Osteoblast (primary cell): ENCODE results near the gene RELB. TPM values are rescaled to one million over a fixed set of nuclear protein-coding genes. Genes with fewer than 3 reads are reported as not detected.

Experiments used
- DNase-seq: peaks from one replicate; pipeline ENCODE4 v3.0.0; 2011; ENCODE audit warnings: low spot score, mixed read lengths; ENCODE audit not compliant: insufficient read length; ENCODE audit errors: missing footprints
- H2AFZ ChIP-seq: 2 replicates; pipeline ENCODE4 v1.6.0; 2011; ENCODE audit warnings: mild to moderate bottlenecking, low read length
- H3K27ac ChIP-seq: 2 replicates; pipeline ENCODE4 v1.5.1; 2011; ENCODE audit warnings: mild to moderate bottlenecking, low read depth, low read length, moderate library complexity
- H3K27me3 ChIP-seq: 2 replicates; pipeline ENCODE4 v1.6.0; 2012; ENCODE audit warnings: mild to moderate bottlenecking, control low read depth, inconsistent platforms, low read length, moderate library complexity; ENCODE audit not compliant: insufficient read depth
- H3K36me3 ChIP-seq: 2 replicates; pipeline ENCODE4 v1.5.1; 2011; ENCODE audit warnings: mild to moderate bottlenecking, low read length, control low read depth, moderate library complexity; ENCODE audit not compliant: insufficient read depth
- H3K4me1 ChIP-seq: 2 replicates; pipeline ENCODE4 v1.5.1; 2011; ENCODE audit warnings: mild to moderate bottlenecking, low read length, control low read depth, moderate library complexity; ENCODE audit not compliant: insufficient read depth
- H3K4me2 ChIP-seq: 2 replicates; pipeline ENCODE4 v1.6.0; 2011; ENCODE audit warnings: mild to moderate bottlenecking, low read length; ENCODE audit not compliant: insufficient read depth
- H3K4me3 ChIP-seq: fragments of 200-600 bp; sonication (generic); 3 replicates; pipeline ENCODE4 v1.5.1; 2012; ENCODE audit warnings: mild to moderate bottlenecking, low read length, inconsistent platforms; ENCODE audit not compliant: insufficient read depth
- H3K79me2 ChIP-seq: 2 replicates; pipeline ENCODE4 v1.6.0; 2012; ENCODE audit warnings: mild to moderate bottlenecking, low read length, control low read depth, inconsistent platforms; ENCODE audit not compliant: insufficient read depth
- H3K9me3 ChIP-seq: 2 replicates; pipeline ENCODE4 v1.5.1; 2011; ENCODE audit warnings: low read depth, low read length, control low read depth
- H4K20me1 ChIP-seq: 2 replicates; pipeline ENCODE4 v1.6.0; 2012; ENCODE audit warnings: mild to moderate bottlenecking, low read length, control low read depth; ENCODE audit not compliant: insufficient read depth
- total RNA-seq: library from RNA; depleted of rRNA; stranded (reverse); fragments of >200 nt; gene quantifications from 2 replicates; pipeline ENCODE4 v1.2.3, GENCODE V29; 2012
- TF ChIP-seq, protein P1 (sequence below): IDR thresholded peaks from 2 replicates; pipeline ENCODE4 v1.5.1; 2011; ENCODE audit warnings: mild to moderate bottlenecking, low read depth, low read length, moderate library complexity; ENCODE audit errors: extremely low read depth

Gene RELB
- total RNA-seq, 1 donor = 9.8 TPM

DNA sequence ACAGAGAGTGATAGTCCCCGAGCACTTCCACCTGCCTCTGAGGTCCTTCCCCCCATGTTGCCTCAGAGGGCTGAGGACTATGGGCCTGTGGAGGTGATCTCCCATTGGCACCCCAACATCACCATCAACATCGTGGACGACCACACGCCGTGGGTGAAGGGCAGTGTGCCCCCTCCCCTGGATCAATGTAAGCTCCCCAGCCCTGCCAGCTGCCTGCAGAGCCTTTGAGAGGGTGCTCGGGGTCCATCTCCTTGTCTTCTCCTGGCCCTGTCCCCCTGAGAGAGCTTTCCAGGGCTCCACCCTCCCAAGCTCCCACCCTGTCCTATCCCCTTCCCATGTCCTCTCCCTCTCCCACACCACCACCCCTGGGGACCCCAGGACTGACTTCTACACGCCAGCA, 14.9 kb upstream of the RELB start:
- no peak overlapping the region for H2AFZ ChIP-seq
- peaks cover 7% of the 10 kb centered on the region for H4K20me1 ChIP-seq
- TF ChIP-seq, protein P1, sequence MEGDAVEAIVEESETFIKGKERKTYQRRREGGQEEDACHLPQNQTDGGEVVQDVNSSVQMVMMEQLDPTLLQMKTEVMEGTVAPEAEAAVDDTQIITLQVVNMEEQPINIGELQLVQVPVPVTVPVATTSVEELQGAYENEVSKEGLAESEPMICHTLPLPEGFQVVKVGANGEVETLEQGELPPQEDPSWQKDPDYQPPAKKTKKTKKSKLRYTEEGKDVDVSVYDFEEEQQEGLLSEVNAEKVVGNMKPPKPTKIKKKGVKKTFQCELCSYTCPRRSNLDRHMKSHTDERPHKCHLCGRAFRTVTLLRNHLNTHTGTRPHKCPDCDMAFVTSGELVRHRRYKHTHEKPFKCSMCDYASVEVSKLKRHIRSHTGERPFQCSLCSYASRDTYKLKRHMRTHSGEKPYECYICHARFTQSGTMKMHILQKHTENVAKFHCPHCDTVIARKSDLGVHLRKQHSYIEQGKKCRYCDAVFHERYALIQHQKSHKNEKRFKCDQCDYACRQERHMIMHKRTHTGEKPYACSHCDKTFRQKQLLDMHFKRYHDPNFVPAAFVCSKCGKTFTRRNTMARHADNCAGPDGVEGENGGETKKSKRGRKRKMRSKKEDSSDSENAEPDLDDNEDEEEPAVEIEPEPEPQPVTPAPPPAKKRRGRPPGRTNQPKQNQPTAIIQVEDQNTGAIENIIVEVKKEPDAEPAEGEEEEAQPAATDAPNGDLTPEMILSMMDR = no peak
- H3K27me3 ChIP-seq = no peaks in the 10 kb centered on the region
- H3K36me3 ChIP-seq = peaks cover 45% of the 10 kb centered on the region
- H3K9me3 ChIP-seq = no peaks in the 10 kb centered on the region
- no peak overlapping the region for H3K4me3 ChIP-seq
- H3K27ac ChIP-seq = no peak overlapping the region
- DNase-seq = peak; percentile 74
- H3K4me2 ChIP-seq = no peak overlapping the region
- no peaks in the 10 kb centered on the region for H3K79me2 ChIP-seq
- H3K4me1 ChIP-seq = no peaks in the 10 kb centered on the region

DNA sequence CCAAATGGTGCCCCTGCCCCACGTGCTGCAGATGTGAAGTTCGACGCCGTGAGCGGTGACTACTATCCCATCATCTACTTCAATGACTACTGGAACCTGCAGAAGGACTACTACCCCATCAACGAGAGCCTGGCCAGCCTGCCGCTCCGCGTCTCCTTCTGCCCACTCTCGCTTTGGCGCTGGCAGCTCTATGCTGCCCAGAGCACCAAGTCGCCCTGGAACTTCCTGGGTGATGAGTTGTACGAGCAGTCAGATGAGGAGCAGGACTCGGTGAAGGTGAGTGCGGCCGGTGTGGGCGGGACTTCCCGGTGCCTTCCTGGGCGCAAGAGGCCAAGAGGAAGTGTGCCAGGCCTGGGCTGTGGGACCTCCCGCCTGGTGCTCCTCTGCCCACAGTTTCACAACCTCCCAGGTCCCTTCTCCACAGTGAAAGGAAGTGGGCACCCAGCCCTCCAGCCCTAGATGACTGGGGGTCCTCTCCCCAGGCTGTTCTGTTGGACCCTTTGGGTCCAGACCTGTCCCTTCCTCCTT, 14.1 kb upstream of the RELB start:
- peaks cover 7% of the 10 kb centered on the region for H4K20me1 ChIP-seq
- no peak overlapping the region for H2AFZ ChIP-seq
- H3K4me3 ChIP-seq = no peak overlapping the region
- TF ChIP-seq, protein P1 = no peak
- peaks cover 51% of the 10 kb centered on the region for H3K36me3 ChIP-seq
- H3K79me2 ChIP-seq = no peaks in the 10 kb centered on the region
- no peaks in the 10 kb centered on the region for H3K27me3 ChIP-seq
- peak; percentile 62 for DNase-seq
- H3K27ac ChIP-seq = no peak overlapping the region
- H3K9me3 ChIP-seq = no peaks in the 10 kb centered on the region
- no peak overlapping the region for H3K4me2 ChIP-seq
- no peaks in the 10 kb centered on the region for H3K4me1 ChIP-seq

DNA sequence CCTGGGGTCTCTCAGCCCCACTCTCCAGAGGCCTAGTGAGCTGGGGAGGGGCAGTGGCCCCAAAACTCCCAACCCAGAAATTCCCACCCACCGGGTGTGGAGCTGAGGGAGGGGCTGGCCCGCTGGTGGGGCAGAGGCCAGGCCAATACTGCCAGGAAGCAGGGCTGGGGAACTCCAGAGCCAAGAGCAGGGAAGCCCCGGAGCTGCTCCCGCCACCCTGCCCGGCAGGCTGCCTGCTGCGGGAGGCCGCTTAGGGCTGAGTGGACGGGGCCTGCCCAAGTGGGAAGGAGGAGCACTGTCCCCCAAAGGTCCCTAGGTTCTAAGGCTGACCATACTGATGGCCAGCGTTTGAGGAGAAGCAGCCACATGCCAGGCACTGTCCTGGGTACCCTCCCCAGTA, 13.0 kb upstream of the RELB start:
- H3K4me3 ChIP-seq = no peak overlapping the region
- peak; percentile 13 for DNase-seq

DNA sequence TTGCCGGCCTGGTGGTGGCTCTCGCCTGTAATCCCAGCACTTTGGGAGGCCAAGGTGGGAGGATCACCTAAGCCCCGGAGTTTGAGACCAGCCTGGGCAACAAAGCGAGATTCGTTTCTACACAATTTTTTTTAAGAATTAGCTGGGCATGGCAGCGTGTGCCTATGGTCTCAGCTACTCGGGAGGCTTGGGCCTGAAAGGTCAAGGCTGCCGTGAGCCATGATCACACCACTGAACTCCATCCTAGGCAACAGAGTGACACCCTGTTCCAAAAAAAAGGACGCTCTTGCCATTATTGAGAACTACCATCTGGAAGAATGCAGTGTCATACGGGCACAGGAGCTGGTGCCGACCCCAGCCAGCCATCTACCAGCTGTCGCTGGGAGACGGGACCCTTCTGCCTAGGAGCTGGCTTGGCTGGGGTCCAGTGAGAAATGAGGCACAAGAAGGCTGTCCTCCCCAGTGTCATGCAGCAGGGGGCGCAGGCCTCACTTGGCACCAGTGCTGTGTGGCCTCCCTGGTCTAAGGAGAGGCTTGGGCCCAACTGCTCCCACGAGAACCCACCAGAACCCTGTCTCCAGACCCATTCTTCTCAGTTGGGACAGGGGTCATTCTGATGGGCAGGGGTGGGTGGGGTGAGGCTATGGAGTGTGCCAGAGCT, 12.2 kb upstream of the RELB start:
- no peak overlapping the region for H3K4me3 ChIP-seq
- H3K27ac ChIP-seq = no peak overlapping the region
- TF ChIP-seq, protein P1 = peak; percentile 63
- H3K79me2 ChIP-seq = no peaks in the 10 kb centered on the region
- no peaks in the 10 kb centered on the region for H3K4me1 ChIP-seq
- H3K36me3 ChIP-seq = peaks cover 51% of the 10 kb centered on the region
- H3K4me2 ChIP-seq = no peak overlapping the region
- H4K20me1 ChIP-seq = peaks cover 7% of the 10 kb centered on the region
- H3K9me3 ChIP-seq = no peaks in the 10 kb centered on the region
- DNase-seq = peak; percentile 96
- no peak overlapping the region for H2AFZ ChIP-seq
- H3K27me3 ChIP-seq = no peaks in the 10 kb centered on the region

More for the DNA sequence above, 13.0 kb upstream of the RELB start:
- H3K79me2 ChIP-seq = no peaks in the 10 kb centered on the region
- TF ChIP-seq, protein P1 = no peak
- no peak overlapping the region for H3K4me2 ChIP-seq
- H4K20me1 ChIP-seq = peaks cover 7% of the 10 kb centered on the region
- H3K9me3 ChIP-seq = no peaks in the 10 kb centered on the region
- no peaks in the 10 kb centered on the region for H3K27me3 ChIP-seq
- no peaks in the 10 kb centered on the region for H3K4me1 ChIP-seq
- peaks cover 51% of the 10 kb centered on the region for H3K36me3 ChIP-seq
- no peak overlapping the region for H3K27ac ChIP-seq
- H2AFZ ChIP-seq = no peak overlapping the region
